Osteoblast (primary cell): ENCODE results near the gene SMTN. TPM values are rescaled to one million over a fixed set of nuclear protein-coding genes. Genes with fewer than 3 reads are reported as not detected.

Experiments
- DNase-seq: peaks from one replicate; pipeline ENCODE4 v3.0.0; 2011; ENCODE audit warnings: low spot score, mixed read lengths; ENCODE audit not compliant: insufficient read length; ENCODE audit errors: missing footprints
- H2AFZ ChIP-seq: 2 replicates; pipeline ENCODE4 v1.6.0; 2011; ENCODE audit warnings: mild to moderate bottlenecking, low read length
- H3K27ac ChIP-seq: 2 replicates; pipeline ENCODE4 v1.5.1; 2011; ENCODE audit warnings: mild to moderate bottlenecking, low read depth, low read length, moderate library complexity
- H3K27me3 ChIP-seq: 2 replicates; pipeline ENCODE4 v1.6.0; 2012; ENCODE audit warnings: mild to moderate bottlenecking, control low read depth, inconsistent platforms, low read length, moderate library complexity; ENCODE audit not compliant: insufficient read depth
- H3K36me3 ChIP-seq: 2 replicates; pipeline ENCODE4 v1.5.1; 2011; ENCODE audit warnings: mild to moderate bottlenecking, low read length, control low read depth, moderate library complexity; ENCODE audit not compliant: insufficient read depth
- H3K4me1 ChIP-seq: 2 replicates; pipeline ENCODE4 v1.5.1; 2011; ENCODE audit warnings: mild to moderate bottlenecking, low read length, control low read depth, moderate library complexity; ENCODE audit not compliant: insufficient read depth
- H3K4me2 ChIP-seq: 2 replicates; pipeline ENCODE4 v1.6.0; 2011; ENCODE audit warnings: mild to moderate bottlenecking, low read length; ENCODE audit not compliant: insufficient read depth
- H3K4me3 ChIP-seq: fragments of 200-600 bp; sonication (generic); 3 replicates; pipeline ENCODE4 v1.5.1; 2012; ENCODE audit warnings: mild to moderate bottlenecking, low read length, inconsistent platforms; ENCODE audit not compliant: insufficient read depth
- H3K79me2 ChIP-seq: 2 replicates; pipeline ENCODE4 v1.6.0; 2012; ENCODE audit warnings: mild to moderate bottlenecking, low read length, control low read depth, inconsistent platforms; ENCODE audit not compliant: insufficient read depth
- H3K9me3 ChIP-seq: 2 replicates; pipeline ENCODE4 v1.5.1; 2011; ENCODE audit warnings: low read depth, low read length, control low read depth
- H4K20me1 ChIP-seq: 2 replicates; pipeline ENCODE4 v1.6.0; 2012; ENCODE audit warnings: mild to moderate bottlenecking, low read length, control low read depth; ENCODE audit not compliant: insufficient read depth
- CTCF ChIP-seq: IDR thresholded peaks from 2 replicates; pipeline ENCODE4 v1.5.1; 2011; ENCODE audit warnings: mild to moderate bottlenecking, low read depth, low read length, moderate library complexity; ENCODE audit errors: extremely low read depth
- total RNA-seq: library from RNA; depleted of rRNA; stranded (reverse); fragments of >200 nt; gene quantifications from 2 replicates; pipeline ENCODE4 v1.2.3, GENCODE V29; 2012

SMTN gene
- total RNA-seq, 1 donor, result 31.5 TPM

- no peaks in the 10 kb centered on the region for H3K36me3 ChIP-seq
- H3K27me3 ChIP-seq, result no peaks in the 10 kb centered on the region
- DNase-seq, result peak; percentile 10
- H3K9me3 ChIP-seq, result no peaks in the 10 kb centered on the region
- H3K4me1 ChIP-seq, result peaks cover 10% of the 10 kb centered on the region
- H3K79me2 ChIP-seq, result no peaks in the 10 kb centered on the region
- H2AFZ ChIP-seq, result no peak overlapping the region
- H4K20me1 ChIP-seq, result no peaks in the 10 kb centered on the region
- no peak overlapping the region for H3K4me2 ChIP-seq
- no peak for TF ChIP-seq CTCF
- no peak overlapping the region for H3K27ac ChIP-seq
- H3K4me3 ChIP-seq, result no peak overlapping the region
Observed at GRCh38 chr22:31046539-31047226, 34.4 kb upstream of the SMTN start.

DNA sequence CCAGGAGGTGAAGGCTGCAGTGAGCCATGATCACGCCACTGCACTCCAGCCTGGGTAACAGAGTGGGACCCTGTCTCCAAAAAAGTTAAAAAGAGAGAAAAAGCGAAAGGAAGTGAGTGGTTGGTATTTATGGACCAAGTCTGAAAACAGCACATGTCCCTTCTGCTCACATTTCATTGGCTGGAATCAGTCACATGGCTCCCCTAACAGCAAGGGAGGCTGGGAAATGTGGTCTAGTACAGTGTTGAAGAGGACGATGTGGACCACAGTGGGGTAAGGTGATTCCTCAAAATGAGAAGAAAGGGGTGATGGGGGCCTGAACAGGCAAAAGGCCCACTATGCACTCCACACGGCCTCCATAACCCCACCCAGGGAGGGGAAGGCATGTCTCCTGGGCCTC, 32.5 kb upstream of the SMTN start:
- Histone ChIP-seq H3K27ac (no peak overlapping the region), H2AFZ (no peak overlapping the region)

DNA sequence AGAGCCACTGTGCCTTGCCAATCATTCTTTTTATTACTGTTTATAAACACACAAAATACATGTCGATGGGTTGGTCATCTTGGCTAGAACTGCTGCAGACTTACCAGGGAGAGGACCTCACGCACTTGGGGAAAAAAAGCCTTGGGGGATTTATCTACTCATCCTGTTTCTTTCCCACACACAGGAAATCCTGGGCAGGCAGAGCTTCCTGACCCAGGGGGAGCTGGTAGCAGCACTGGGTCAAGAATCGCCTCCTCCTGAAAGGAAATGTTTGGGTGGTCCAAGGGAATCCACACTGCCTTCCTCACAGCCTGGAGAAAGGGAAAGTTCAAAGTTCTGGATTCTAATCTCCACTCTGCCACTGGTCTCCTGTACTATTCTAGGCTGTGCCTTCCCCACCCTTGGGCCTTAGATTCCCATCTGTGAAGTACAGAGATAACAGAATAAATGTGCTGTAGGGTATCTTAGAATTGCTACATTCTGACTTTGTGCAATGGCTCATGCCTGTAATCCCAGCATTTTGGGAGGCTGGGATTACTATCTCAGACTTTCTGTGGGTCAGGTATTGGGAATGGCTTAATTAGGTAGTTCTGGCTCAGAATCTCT, 31.2 kb upstream of the SMTN start:
- Histone ChIP-seq H3K4me2 (no peak overlapping the region), H3K36me3 (no peaks in the 10 kb centered on the region), H4K20me1 (no peaks in the 10 kb centered on the region), H3K27me3 (no peaks in the 10 kb centered on the region), H3K79me2 (no peaks in the 10 kb centered on the region), H2AFZ (no peak overlapping the region), H3K27ac (no peak overlapping the region), H3K9me3 (no peaks in the 10 kb centered on the region), H3K4me1 (peaks cover 5% of the 10 kb centered on the region), H3K4me3 (no peak overlapping the region)
- TF ChIP-seq CTCF, result no peak
- DNase-seq, result peak; percentile 14

More for the DNA sequence above, 32.5 kb upstream of the SMTN start:
- Histone ChIP-seq H4K20me1 (no peaks in the 10 kb centered on the region), H3K36me3 (no peaks in the 10 kb centered on the region), H3K9me3 (no peaks in the 10 kb centered on the region), H3K4me2 (no peak overlapping the region), H3K79me2 (no peaks in the 10 kb centered on the region), H3K4me1 (peaks cover 10% of the 10 kb centered on the region), H3K4me3 (no peak overlapping the region), H3K27me3 (no peaks in the 10 kb centered on the region)
- no peak for DNase-seq
- TF ChIP-seq CTCF, result no peak

GRCh38 chr22:31055117-31055634, 25.9 kb upstream of the SMTN start:
- peak overlapping the region; percentile 84 for H2AFZ ChIP-seq
- no peaks in the 10 kb centered on the region for H3K79me2 ChIP-seq
- peak overlapping the region; percentile 82 for H3K27ac ChIP-seq
- DNase-seq, result no peak
- H3K4me3 ChIP-seq, result no peak overlapping the region
- H3K9me3 ChIP-seq, result no peaks in the 10 kb centered on the region
- peaks cover 12% of the 10 kb centered on the region for H3K4me1 ChIP-seq
- TF ChIP-seq CTCF, result no peak
- no peaks in the 10 kb centered on the region for H4K20me1 ChIP-seq
- no peaks in the 10 kb centered on the region for H3K36me3 ChIP-seq
- peak overlapping the region; percentile 68 for H3K4me2 ChIP-seq
- H3K27me3 ChIP-seq, result no peaks in the 10 kb centered on the region
